SU-DHL-6 (cell line): ENCODE data around the gene CNIH2.

ENCODE experiments used
- H2AFZ ChIP-seq: fragments of 200-600 bp; sonication (generic); 2 replicates; pipeline ENCODE4 v1.6.1; 2014; ENCODE audit warnings: low read depth, mild to moderate bottlenecking, moderate library complexity, mixed read lengths, antibody characterized with exemption, low read length; ENCODE audit not compliant: severe bottlenecking
- H3F3A ChIP-seq: fragments of 200-600 bp; shearing (Covaris generic); 2 replicates; pipeline ENCODE4 v1.6.0; 2016; ENCODE audit warnings: antibody characterized with exemption, mild to moderate bottlenecking; ENCODE audit not compliant: insufficient read depth
- H3K27ac ChIP-seq: fragments of 200-600 bp; sonication (generic); 2 replicates; pipeline ENCODE4 v1.5.1; 2016; ENCODE audit warnings: low read depth, mild to moderate bottlenecking, low read length, moderate library complexity, mixed read lengths
- H3K27me3 ChIP-seq: fragments of 200-600 bp; sonication (generic), shearing (Covaris generic); 2 replicates; pipeline ENCODE4 v1.6.0; 2014; ENCODE audit warnings: mild to moderate bottlenecking, low read length
- H3K36me3 ChIP-seq: fragments of 200-600 bp; sonication (generic); 2 replicates; pipeline ENCODE4 v1.6.1; 2014; ENCODE audit warnings: mild to moderate bottlenecking, low read length, mixed read lengths
- H3K4me2 ChIP-seq: fragments of 300-600, 200-600 bp; shearing (Covaris generic), sonication (generic); 2 replicates; pipeline ENCODE4 v1.6.0; 2014; ENCODE audit warnings: low read length, low read depth, mild to moderate bottlenecking; ENCODE audit not compliant: poor library complexity, severe bottlenecking
- H3K4me3 ChIP-seq: fragments of 200-600 bp; sonication (generic); 2 replicates; pipeline ENCODE4 v1.5.1; 2014; ENCODE audit warnings: antibody characterized with exemption, low read length, mild to moderate bottlenecking, mixed read lengths; ENCODE audit not compliant: insufficient read depth, poor library complexity, severe bottlenecking
- H3K79me2 ChIP-seq: fragments of 200-600 bp; sonication (generic); 2 replicates; pipeline ENCODE4 v1.6.1; 2014; ENCODE audit warnings: mild to moderate bottlenecking, low read length, moderate library complexity; ENCODE audit not compliant: insufficient read depth
- H3K9ac ChIP-seq: fragments of 200-600 bp; sonication (generic); 2 replicates; pipeline ENCODE4 v1.7.0; 2014; ENCODE audit warnings: mild to moderate bottlenecking, low read length
- H3K9me2 ChIP-seq: fragments of 200-600 bp; sonication (generic); replicated peaks from 2 replicates; pipeline ENCODE4 v1.6.1; 2014; ENCODE audit warnings: low read length; ENCODE audit not compliant: insufficient read depth
- H3K9me3 ChIP-seq: fragments of 200-600 bp; sonication (generic); 2 replicates; pipeline ENCODE4 v1.6.1; 2014; ENCODE audit warnings: low read length, mixed read lengths; ENCODE audit not compliant: insufficient read depth
- H4K20me1 ChIP-seq: fragments of 200-600 bp; sonication (generic); 2 replicates; pipeline ENCODE4 v1.6.1; 2014; ENCODE audit warnings: low read depth, mild to moderate bottlenecking, antibody characterized with exemption, low read length, moderate library complexity, mixed read lengths
- EZH2phosphoT487 ChIP-seq: fragments of 200-600 bp; sonication (generic), shearing (Covaris generic); conservative IDR thresholded peaks from 2 replicates; pipeline ENCODE4 v1.6.1; 2018; ENCODE audit warnings: mild to moderate bottlenecking, antibody characterized with exemption, low read length, moderate library complexity, mixed read lengths
- TF ChIP-seq, protein P1 (sequence below): fragments of 200-600 bp; sonication (generic); IDR thresholded peaks from one replicate; pipeline ENCODE4 v1.5.1; 2017; ENCODE audit warnings: antibody characterized with exemption, mild to moderate bottlenecking, low read length, moderate library complexity; ENCODE audit not compliant: insufficient read depth, poor library complexity, severe bottlenecking

The CNIH2 gene

GRCh38 chr11:66235141-66235540 is 42.8 kb upstream of the CNIH2 start:
- H2AFZ ChIP-seq, result no peak overlapping the region

GRCh38 chr11:66237867-66238266 is 40.1 kb upstream of the CNIH2 start:
- Histone ChIP-seq H3F3A (no peaks in the 10 kb centered on the region), H4K20me1 (no peaks in the 10 kb centered on the region), H3K4me2 (no peak overlapping the region), H3K9ac (no peak overlapping the region), H3K4me3 (no peak overlapping the region), H3K27me3 (no peaks in the 10 kb centered on the region), H3K79me2 (no peaks in the 10 kb centered on the region), H3K36me3 (no peaks in the 10 kb centered on the region), H3K27ac (no peak overlapping the region), H3K9me2 (no peaks in the 10 kb centered on the region), H2AFZ (no peak overlapping the region), H3K9me3 (no peaks in the 10 kb centered on the region)
- TF ChIP-seq, protein P1, sequence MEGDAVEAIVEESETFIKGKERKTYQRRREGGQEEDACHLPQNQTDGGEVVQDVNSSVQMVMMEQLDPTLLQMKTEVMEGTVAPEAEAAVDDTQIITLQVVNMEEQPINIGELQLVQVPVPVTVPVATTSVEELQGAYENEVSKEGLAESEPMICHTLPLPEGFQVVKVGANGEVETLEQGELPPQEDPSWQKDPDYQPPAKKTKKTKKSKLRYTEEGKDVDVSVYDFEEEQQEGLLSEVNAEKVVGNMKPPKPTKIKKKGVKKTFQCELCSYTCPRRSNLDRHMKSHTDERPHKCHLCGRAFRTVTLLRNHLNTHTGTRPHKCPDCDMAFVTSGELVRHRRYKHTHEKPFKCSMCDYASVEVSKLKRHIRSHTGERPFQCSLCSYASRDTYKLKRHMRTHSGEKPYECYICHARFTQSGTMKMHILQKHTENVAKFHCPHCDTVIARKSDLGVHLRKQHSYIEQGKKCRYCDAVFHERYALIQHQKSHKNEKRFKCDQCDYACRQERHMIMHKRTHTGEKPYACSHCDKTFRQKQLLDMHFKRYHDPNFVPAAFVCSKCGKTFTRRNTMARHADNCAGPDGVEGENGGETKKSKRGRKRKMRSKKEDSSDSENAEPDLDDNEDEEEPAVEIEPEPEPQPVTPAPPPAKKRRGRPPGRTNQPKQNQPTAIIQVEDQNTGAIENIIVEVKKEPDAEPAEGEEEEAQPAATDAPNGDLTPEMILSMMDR, result no peak
- no peak for TF ChIP-seq EZH2phosphoT487

More at GRCh38 chr11:66235141-66235540, 42.8 kb upstream of the CNIH2 start:
- H4K20me1 ChIP-seq, result no peaks in the 10 kb centered on the region
- no peaks in the 10 kb centered on the region for H3K27me3 ChIP-seq
- no peak overlapping the region for H3K4me3 ChIP-seq
- no peaks in the 10 kb centered on the region for H3K9me3 ChIP-seq
- H3K27ac ChIP-seq, result no peak overlapping the region
- no peaks in the 10 kb centered on the region for H3K79me2 ChIP-seq
- no peaks in the 10 kb centered on the region for H3F3A ChIP-seq
- TF ChIP-seq, protein P1, result no peak
- no peak for TF ChIP-seq EZH2phosphoT487
- no peak overlapping the region for H3K4me2 ChIP-seq
- no peaks in the 10 kb centered on the region for H3K9me2 ChIP-seq
- H3K36me3 ChIP-seq, result no peaks in the 10 kb centered on the region
- H3K9ac ChIP-seq, result no peak overlapping the region

DNA sequence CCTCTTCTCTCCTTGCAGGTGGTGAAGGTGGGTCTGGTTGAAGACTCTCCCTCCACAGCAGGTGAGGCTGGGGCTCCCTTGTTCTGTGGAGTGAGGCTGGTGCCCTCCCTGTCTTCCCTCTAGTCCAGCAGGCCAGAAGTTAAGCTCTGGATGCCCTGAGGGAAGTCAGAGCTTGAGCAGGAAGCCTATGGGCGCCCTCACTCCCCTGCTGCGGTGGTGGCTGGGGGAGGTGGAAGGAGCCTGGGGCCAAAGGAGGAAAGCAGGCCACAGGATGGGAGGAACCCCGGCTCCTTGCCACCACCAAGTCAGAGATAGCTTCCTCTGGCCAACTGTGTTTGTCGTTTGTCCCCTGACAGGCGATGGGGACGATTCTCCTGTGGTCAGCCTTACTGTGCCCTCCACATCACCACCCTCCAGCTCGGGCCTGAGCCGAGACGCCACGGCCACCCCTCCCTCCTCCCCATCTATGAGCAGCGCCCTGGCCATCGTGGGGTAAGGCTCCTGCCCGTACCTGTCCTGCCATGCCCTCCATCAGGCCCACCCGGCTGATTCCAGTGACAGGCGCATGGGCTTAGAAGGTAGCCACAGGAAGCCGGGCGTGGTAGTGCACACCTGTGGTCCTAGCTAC is 39.1 kb upstream of the CNIH2 start:
- no peak overlapping the region for H3K27ac ChIP-seq
- TF ChIP-seq EZH2phosphoT487, result no peak
- TF ChIP-seq, protein P1, result no peak

More for the DNA sequence above, 39.1 kb upstream of the CNIH2 start:
- Histone ChIP-seq H3K4me3 (no peak overlapping the region), H4K20me1 (no peaks in the 10 kb centered on the region), H3K9me2 (no peaks in the 10 kb centered on the region), H3K9me3 (no peaks in the 10 kb centered on the region), H3K36me3 (no peaks in the 10 kb centered on the region), H3F3A (no peaks in the 10 kb centered on the region), H3K27me3 (no peaks in the 10 kb centered on the region), H3K79me2 (no peaks in the 10 kb centered on the region), H2AFZ (no peak overlapping the region), H3K9ac (no peak overlapping the region), H3K4me2 (no peak overlapping the region)
